Stimulated activated CD8-positive, alpha-beta memory T cell treated with anti-CD3 and anti-CD28 coated beads, Interleukin-15, amount 100 ng/mL, for 48 hours (primary cell): ENCODE measurements around the gene OPA1.

Source experiments
- DNase-seq, 2 donors: peaks; one replicate each; pipeline ENCODE4 v3.0.0-alpha.2; 2020; ENCODE audit warnings: low read depth in 2 of 2

OPA1 gene

DNA sequence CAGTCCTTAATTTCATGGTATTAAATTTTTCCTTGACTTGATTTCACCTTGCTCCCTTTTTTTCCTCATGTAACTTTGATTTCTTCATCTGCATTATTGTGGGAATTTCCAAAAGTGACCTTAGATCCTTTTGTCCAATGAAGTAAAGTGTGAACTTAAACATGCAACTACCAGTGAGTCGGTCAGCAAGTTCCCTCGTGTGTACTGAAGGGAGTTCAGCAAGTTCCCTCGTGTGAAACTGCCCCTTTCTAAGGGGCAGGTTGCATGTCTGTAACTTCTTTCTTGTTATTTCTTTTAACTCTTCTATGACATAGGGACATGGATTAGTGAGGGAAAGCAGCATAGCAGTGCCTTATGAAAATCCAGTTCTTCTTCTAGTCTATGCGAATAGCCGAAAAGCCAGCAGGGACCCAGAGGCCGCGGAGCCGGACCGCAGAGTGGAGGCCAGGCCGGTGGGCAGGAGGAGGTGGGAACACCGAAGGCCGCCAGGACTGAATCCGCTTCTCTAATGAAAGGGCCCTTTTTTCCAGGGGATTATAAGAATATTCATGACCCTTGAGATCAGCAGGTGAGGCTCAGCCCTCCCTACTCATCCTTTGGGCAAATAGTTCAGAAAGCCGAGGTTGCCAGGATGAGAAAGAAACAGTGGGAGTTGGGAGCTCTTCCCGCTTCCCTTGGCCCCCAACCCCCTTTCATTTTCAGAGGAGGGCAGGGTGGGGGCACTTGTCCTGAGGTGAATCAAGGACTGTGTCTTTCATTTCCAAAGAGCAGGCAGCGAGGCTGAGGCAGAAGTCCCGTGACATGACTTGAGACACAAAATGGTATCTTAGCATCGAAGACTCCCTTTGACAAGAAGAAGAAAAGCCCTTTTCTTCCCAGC is 117.5 kb downstream of the OPA1 start:
- DNase-seq = no peak

DNA sequence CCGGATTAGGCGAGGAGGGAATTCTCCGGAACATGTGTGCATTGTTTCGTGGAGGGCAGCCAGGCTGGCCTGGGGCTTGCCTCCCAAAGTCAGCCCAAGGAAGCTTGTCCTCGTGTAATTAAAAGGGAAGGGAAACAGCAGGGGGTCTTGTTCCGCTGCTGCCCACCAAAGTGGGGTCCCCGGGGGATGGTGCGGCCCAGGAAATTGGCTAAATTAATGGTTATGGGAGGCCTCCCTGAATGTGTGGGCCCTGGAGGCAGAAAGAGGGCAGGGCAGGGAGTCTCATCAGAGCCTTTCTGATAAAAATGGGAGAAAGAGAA is 118.1 kb downstream of the OPA1 start:
- DNase-seq = no peak

DNA sequence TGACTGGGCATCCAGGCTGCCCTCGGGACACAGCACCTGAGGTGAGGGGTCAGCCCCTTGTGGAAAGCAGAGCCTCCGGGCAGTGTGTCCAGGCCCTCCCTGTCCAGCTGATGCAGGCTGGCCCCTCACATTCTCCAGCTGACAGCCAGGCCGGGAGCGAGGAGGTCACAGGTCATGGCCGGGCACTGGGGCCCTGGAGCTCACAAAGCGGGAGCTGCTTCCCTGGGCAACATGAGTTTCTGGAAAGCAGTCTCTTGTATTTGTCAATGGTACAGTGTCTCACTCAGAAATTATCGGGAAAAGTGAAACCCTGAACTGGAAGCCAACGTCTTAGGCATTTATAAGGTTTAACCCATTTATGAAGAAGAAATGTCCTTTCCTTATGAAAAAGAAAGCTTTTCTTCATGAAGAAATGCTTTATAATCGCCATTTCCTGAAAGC is 118.5 kb downstream of the OPA1 start:
- DNase-seq = no peak

DNA sequence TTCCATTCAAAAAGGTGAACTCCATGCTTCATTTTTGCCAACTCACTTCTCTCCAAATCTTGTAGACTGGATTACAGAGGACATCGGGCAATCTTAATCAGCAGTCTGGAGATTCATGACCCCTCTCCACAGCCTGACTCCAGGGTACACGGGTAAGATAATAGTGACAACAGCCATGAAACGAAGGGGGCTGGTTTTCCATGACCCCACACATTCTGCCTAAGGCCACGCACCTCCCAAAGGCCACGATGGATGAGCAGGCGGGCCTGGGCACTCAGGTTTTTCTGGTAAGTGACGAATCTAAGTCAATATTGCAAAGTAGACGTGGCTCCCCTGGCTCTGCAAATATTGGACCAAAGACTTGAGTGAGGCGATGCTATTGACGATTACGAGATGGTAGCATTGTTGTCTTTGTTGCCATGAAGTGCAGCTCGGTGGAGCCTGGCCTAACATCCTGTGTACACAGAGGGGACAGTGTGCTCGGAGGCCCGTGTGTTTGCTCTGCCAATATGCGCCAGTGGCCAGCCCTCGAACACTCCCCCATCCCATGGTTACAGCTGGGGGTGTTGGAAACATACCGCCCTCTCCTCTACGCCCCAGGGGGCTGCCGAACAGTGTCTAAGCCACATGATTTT is 119.1 kb downstream of the OPA1 start:
- DNase-seq = no peak

DNA sequence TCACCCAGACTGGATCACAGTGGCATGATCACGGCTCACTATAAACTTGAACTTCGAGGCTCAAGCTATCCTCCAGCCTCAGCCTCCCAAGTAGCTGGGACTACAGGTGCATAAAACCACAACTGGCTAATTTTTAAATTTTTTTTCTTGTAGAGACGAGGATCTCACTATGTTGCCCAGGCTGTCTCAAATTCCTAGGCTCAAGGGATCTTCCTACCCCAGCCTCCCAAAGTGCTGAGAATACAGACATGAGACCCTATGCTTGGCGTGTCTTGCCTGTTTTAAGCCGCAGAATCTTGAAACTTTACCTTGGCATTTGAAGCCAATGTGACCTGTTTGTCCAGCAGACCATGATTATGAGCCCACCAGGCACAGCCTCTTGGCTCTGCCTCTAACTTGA is 119.9 kb downstream of the OPA1 start:
- DNase-seq = no peak

DNA sequence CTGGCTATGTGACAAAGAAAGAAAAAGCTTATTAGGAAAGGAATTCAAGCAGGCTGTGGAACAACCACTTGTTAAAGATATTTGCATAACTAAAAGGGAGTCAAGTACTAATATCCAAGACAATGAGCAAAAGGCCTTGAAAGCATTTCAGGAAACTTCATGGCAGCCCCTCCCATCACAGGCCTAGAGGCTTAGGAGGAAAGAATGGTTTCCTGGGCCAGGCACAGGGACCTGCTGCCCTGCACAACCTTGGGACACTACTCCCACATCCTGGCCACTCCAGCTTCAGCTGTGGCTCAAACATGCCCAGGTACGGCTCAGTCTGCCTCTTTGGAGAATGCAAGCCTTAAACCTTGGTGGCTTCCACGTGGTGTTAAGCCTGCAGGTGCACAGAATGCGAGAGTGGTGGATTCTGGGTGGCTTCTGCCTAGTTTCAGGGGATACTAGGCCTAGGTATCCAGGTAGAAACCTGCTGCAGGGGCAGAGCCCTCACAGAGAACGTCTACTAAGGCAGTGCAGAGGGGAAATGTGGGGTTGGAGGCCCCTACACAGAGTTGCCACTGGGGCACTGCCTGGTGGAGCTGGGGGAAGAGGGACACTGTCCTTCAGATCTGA is 121.6 kb downstream of the OPA1 start:
- DNase-seq = no peak

DNA sequence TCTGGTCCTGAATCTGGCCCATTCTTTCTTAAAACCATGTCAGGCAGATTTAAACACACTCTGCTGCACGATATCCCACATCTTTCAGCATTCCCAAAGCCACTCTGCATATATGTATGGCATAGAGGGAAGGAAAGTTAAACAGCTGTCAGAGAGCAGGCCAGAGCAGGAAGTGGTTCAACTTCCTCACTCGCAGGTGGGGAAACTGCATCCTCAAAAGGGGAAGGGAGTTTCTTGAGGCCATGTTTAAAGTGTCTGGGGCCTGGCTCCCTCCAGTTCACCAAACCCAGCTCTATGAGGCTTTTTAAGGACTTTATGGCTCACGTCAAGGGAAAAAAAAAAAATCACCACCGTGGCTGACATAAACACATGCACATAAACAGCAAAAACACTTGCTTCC is 123.1 kb downstream of the OPA1 start:
- DNase-seq = no peak

DNA sequence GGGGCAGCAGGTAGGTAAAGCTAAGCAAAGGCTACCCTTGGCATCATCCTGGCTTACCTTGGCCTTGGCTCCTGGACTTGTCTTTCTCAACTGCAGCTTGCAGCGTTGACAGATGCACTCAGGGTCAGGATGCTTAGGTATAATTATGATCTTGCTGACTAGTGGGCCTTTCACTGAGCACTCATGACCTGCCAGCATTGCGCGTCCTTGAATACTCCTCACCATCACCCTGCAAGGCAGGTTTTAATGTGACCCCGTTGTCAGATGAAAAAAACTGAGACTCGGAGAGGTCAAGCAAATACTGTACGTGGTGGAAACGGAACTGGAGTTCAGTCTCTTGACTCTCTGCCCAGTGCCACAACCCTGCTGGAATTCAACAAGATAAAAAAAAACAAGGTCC is 126.7 kb downstream of the OPA1 start:
- DNase-seq = no peak

DNA sequence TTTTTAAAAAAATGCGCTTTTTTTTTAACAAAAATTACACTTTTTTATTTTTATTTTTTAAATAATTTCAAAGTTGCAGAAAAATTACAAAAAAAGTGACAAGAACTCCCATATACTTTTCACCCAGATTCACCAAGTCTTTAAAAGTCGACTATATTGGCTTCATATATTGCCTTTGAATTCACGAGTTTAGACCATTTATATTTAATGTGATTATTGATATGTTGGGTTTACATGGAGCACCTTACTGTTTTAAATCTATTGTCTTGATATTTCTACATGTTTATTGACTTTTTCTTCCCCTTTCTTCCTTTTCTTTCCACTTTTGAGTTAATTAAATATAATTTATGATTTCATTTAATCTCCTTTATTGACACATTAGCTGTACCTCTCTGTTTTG is 127.2 kb downstream of the OPA1 start:
- no peak for DNase-seq

DNA sequence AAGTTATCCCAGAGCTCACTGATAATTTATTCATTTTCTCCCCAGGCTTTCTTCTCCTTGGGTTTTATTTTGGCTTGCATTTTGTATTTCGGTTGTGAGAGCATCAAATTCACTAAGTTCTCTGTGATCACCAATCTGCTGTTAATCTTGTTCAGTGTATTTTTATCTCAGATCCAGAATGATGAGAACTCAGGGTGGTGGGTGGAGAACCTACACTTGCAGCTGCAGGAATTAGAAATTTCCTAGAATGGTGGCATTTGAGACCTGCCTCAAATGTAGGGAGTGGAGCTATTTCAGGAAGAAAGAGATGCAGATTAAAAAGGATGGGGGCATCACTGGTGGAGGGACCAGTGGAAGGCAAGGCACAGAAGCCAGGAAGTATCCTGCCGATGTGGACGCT is 129.6 kb downstream of the OPA1 start:
- no peak for DNase-seq

DNA sequence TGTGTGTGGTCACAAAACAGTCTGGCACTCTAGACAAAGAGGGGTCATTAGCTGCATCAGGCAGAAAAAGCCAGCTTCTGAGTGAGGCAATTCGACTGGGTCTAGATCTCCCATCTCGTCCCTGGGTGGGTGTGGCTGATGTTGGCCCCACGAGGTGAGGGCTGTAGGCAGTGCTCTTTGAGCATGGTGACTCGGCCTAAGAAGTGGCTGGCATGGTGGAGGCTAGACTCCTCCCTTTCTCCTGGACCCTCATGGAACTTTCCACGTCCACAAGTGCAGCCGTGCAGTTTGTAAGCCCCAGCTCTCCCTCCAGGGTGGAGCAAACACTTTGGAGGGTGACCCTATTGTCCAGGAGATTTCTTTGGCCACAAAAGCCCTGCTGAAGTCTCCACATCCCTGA is 134.1 kb downstream of the OPA1 start:
- DNase-seq = no peak

DNA sequence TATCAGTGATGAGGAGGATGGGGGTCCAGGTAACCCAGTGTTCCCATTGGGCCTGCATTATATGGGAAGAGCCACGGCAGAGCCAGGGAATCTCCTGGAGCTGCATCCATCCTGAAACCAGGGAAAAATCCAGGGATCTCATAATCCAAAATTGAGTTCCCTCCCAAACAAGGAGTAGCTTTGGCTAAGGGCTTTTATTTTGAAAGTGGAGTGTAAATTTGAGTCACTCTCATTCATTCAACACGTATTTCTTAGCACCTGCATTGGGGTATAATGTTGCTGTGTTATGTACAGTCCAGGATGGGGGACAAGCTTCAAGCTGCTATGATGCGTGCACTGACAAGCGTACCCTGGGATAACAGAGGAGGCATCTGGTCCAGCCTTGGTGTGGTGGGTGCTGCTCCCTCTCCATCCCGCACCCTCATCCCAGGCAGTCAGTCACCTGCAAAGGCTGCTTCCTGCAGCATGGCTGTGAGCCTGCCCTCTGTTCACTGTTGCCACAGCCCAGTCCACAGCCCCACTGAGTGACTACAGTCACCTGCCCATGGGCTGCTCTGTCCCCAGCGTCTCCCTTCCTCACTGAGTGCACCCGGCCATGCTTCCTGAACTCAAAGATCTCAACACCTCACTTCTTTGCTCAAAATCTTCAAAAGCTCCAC is 135.6 kb downstream of the OPA1 start:
- DNase-seq = no peak

DNA sequence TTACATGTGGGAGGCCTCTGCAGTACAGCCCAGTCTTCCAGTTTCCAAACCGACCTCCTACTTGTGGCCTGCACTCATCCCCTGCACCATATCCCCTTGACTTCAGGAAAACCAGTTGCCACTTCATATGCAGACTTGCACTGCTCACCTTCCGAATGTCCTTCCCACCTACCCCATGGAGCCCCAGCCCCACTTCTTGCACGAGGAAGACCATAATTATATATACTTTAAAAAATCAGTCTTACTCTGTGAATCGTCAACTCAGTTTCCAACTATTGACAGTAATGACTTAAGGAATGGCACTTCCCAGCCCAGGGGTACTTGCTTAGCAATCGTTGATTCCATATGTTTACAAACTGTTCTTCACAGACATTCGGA is 136.1 kb downstream of the OPA1 start:
- DNase-seq = no peak

DNA sequence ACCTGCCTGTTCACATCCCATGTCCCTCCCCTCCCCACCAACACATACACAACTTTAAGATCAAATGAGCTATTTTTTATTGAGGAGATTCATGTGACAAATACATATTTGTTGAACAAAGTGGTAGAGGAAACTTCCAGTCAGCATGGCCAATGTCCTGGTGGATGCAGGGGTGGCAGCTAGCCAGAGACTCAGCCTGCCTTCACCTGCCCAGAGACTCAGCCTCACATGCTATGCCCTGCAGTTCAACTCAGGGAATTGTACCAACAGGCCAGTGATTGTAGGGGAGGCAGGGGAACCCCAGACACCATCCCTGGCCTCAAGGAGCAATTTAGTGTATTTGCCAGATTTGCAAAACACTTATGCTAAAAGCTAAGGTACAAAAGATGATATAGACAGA is 136.6 kb downstream of the OPA1 start:
- DNase-seq = no peak

DNA sequence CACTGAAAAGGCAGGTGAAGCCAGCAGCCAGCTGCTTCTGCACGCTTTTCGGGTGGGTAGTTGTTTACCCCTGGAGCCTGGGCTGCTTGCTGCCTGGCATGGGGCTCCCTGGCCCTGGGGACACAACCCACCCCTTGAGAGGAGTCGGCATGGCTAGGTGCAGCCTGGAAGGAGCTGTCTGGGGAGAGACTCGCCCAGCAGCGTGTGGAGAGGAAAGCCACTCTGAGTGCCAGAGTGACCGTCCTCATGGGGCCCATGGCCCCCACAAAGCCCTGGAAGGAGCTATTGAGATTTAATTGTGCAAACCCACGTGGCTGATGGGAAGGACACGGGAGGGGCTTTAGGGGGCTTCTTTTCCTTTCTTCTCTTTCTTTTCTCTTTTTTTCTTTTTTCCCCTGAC is 137.5 kb downstream of the OPA1 start:
- no peak for DNase-seq

DNA sequence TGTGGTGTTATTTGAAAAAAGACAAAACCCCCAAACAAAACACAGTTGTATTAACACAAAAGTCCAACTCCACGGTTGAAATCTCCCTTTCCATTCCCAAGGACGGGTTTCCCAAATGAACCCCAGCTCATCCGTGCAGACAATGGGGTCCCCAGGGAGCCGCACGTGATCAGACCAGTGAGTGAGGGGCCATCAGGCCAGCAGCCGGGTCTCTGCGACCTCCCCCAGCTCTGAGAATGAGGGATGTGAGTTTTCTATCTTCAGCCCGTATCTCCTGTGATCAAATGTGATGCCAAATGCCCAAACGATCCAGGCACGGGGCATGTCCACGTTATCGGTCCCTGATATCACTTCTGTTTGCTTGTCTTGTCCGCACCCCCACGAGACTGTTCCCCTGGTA is 138.0 kb downstream of the OPA1 start:
- no peak for DNase-seq

DNA sequence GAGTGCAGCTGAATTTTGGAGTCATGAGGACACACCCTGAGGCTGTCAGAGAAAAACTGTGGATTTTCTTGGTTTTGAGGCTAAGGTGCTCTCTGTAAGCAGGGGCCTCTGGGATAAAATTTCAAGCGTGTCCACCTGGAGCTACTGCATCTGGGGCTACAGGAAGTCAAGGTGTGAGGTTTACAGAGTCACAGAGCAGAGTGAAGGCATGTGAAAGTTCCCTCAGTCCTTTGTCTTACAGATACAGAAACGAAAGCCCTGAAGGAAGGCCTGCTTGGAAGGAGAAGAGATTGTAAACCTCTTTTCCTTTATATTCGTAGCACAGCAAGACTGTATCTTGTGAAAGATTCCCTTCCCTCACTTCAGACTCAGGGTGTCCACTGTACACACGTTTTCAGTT is 138.6 kb downstream of the OPA1 start:
- no peak for DNase-seq

DNA sequence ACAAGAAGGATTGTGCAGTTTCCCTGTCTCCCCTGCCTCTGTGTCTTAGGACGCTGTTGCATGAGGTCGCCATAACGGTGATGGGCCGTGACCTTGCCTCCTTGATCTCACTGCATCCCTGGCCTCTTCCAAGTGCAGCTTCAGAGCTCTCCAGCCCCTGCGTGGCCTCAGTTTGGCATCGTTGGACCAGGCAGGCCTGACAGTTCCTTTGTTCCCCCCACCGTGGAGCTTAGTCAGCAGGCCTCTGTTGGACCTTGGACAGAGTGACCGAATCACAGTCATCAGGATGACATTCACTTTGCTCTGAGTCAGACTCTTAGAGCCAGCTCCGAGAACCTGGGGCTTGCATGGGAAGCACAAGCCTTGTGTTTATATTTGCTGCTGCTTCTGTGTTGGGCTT is 139.4 kb downstream of the OPA1 start:
- DNase-seq = no peak

DNA sequence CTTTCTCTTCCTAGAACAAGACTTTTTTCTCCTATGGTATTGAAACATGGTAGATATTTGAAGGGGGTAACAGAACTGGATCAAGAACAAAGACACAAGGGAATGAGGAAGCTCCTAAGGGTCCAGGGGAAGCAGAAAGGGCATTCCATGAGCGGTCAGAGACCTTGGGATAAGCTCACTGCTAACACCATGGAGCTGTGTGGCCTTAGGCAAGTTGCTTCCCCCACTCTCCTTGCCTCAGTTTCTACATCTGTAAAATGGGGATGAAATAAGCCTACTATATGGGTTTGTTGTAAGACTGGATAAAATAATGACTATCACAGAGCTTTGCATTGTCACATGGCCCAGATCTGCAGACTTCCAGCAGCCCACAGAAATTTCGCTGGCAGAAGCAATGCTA is 139.8 kb downstream of the OPA1 start:
- DNase-seq = no peak

DNA sequence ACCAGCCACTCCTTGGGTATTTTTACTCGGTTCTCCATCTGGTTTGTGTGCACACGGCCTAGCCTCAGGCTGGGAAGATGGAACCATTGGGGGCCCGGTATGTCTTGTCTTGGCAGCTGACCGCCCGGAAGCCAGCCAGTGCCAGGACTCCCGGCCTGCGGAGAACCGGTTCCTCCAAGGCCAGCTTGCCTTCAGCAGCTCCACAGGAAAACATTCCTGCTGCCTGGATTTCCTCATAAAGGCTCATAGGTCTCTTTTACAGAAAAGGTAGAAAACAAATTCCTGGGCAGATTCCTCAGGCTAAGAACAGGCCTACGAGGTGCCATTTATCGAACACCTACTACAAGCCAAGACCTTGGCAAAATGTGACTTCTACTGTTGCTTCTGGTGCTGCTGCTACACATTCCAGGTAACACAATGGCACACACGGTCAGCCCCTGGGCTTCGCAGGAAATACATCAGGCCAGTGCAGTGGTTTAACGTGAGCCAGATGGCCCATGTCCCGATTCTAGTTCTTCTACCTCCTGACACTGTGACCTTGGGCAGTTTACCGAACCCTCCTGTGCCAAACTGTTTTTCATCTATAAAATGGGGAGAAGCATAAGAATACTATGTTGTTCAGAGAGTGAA is 141.8 kb downstream of the OPA1 start:
- no peak for DNase-seq

DNA sequence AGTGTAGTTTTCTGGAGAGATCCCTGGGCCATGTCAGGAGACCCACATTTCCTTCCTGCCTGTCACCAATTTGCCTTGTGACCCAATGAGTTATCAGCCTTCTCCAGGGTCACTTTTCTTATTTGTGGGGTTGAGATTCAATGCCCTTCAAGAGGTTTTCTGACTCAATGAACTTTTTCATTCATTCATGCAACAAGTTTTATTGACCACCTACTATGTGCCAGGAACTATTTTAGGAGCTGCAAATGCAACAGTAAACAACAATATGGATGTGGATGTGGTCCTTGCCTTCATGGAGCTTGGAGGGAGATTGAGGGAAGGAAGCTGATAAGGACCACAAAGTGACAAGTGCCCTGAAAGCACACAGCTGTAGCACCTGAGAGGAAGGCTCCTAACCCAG is 142.8 kb downstream of the OPA1 start:
- DNase-seq = no peak

DNA sequence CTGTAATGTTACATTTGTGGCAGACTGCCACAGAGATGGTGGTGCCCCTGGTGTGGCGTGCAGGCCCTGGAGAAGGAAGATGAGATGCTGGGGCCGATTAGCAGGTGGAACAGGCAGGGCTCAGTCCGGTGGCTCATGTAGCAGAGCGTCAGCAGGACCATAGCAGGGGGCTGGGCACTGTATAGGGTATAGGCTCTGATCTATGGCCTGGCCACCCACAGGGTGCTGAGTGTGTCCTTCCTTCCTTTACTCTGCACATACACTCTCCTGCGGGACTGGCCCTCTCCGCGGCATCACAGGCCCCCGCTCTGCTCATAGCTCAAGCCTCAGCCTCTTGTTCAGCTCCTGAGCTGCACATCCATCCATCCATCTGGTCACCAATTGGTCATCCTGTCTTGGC is 143.6 kb downstream of the OPA1 start:
- DNase-seq = no peak
